ENCODE data around the gene PACS1.

The PACS1 gene

GRCh38 chr11:66290330-66290621, 220.2 kb downstream of the PACS1 start:
- H3K9me2 ChIP-seq (replicated peaks; ENCODE audit: insufficient read depth, low read length): no peaks in the 10 kb centered on the region
- H3K4me3 ChIP-seq (ENCODE audit: low read length): no peak overlapping the region
- H3K27me3 ChIP-seq (replicated peaks; ENCODE audit: insufficient read depth, low read length): peaks cover 35% of the 10 kb centered on the region
- DNase-seq: no peak
- no peaks in the 10 kb centered on the region for H3K9me3 ChIP-seq (replicated peaks; ENCODE audit: insufficient read depth, low read length)
- no peaks in the 10 kb centered on the region for H4K20me1 ChIP-seq (ENCODE audit: insufficient read depth, low read length)
- H3F3A ChIP-seq (ENCODE audit: insufficient read depth, low read length): peaks cover 7% of the 10 kb centered on the region
- no peak overlapping the region for H2AFZ ChIP-seq (ENCODE audit: low read length)
- H3K27ac ChIP-seq (ENCODE audit: low read length): no peak overlapping the region
- TF ChIP-seq EZH2 (optimal IDR thresholded peaks at IDR 0.05; ENCODE audit: low read depth, low read length): no peak
- no peak for TF ChIP-seq EZH2phosphoT487 (IDR thresholded peaks at IDR 0.05; ENCODE audit: low read length)
- TF ChIP-seq CTCF (IDR thresholded peaks at IDR 0.05; ENCODE audit: low read length): no peak
- H3K36me3 ChIP-seq (replicated peaks; ENCODE audit: insufficient read depth, low read length): no peaks in the 10 kb centered on the region
- H3K79me2 ChIP-seq (ENCODE audit: low read length): peaks cover 13% of the 10 kb centered on the region
- H3K9ac ChIP-seq (ENCODE audit: low read length): no peak overlapping the region
- peaks cover 15% of the 10 kb centered on the region for H3K4me1 ChIP-seq (ENCODE audit: low read length)
- H3K4me2 ChIP-seq (ENCODE audit: low read depth, low read length): peak overlapping the region; percentile 94

- Histone ChIP-seq H3K79me2 (ENCODE audit: low read length) (peaks cover 13% of the 10 kb centered on the region), H3K9me3 (replicated peaks; ENCODE audit: insufficient read depth, low read length) (no peaks in the 10 kb centered on the region), H3K4me3 (ENCODE audit: low read length) (no peak overlapping the region), H2AFZ (ENCODE audit: low read length) (no peak overlapping the region), H3K36me3 (replicated peaks; ENCODE audit: insufficient read depth, low read length) (no peaks in the 10 kb centered on the region), H3K4me2 (ENCODE audit: low read depth, low read length) (no peak overlapping the region), H3F3A (ENCODE audit: insufficient read depth, low read length) (peaks cover 7% of the 10 kb centered on the region), H3K9ac (ENCODE audit: low read length) (no peak overlapping the region), H3K4me1 (ENCODE audit: low read length) (peaks cover 15% of the 10 kb centered on the region), H3K27ac (ENCODE audit: low read length) (no peak overlapping the region), H4K20me1 (ENCODE audit: insufficient read depth, low read length) (no peaks in the 10 kb centered on the region), H3K27me3 (replicated peaks; ENCODE audit: insufficient read depth, low read length) (peaks cover 44% of the 10 kb centered on the region), H3K9me2 (replicated peaks; ENCODE audit: insufficient read depth, low read length) (no peaks in the 10 kb centered on the region)
- no peak for TF ChIP-seq EZH2phosphoT487 (IDR thresholded peaks at IDR 0.05; ENCODE audit: low read length)
- no peak for TF ChIP-seq CTCF (IDR thresholded peaks at IDR 0.05; ENCODE audit: low read length)
- no peak for TF ChIP-seq EZH2 (optimal IDR thresholded peaks at IDR 0.05; ENCODE audit: low read depth, low read length)
- no peak for DNase-seq
Observed at GRCh38 chr11:66291303-66291705, 221.2 kb downstream of the PACS1 start.

GRCh38 chr11:66291706-66292542, 221.9 kb downstream of the PACS1 start, which contains the start of gene TMEM151A:
TMEM151A (plus strand) TSS chr11:66291894; CDS start chr11:66292014, 120 bp downstream.
- Histone ChIP-seq H4K20me1 (ENCODE audit: insufficient read depth, low read length) (no peaks in the 10 kb centered on the region), H3K27ac (ENCODE audit: low read length) (no peak within 1 kb of the TSS), H2AFZ (ENCODE audit: low read length) (no peak within 1 kb of the TSS), H3F3A (ENCODE audit: insufficient read depth, low read length) (peaks cover 7% of the 10 kb centered on the region), H3K27me3 (replicated peaks; ENCODE audit: insufficient read depth, low read length) (peaks cover 51% of the 10 kb centered on the region), H3K36me3 (replicated peaks; ENCODE audit: insufficient read depth, low read length) (no peaks in the 10 kb centered on the region), H3K4me3 (ENCODE audit: low read length) (no peak within 1 kb of the TSS), H3K4me1 (ENCODE audit: low read length) (peaks cover 15% of the 10 kb centered on the region), H3K9me2 (replicated peaks; ENCODE audit: insufficient read depth, low read length) (no peaks in the 10 kb centered on the region), H3K79me2 (ENCODE audit: low read length) (peaks cover 13% of the 10 kb centered on the region), H3K9me3 (replicated peaks; ENCODE audit: insufficient read depth, low read length) (no peaks in the 10 kb centered on the region), H3K9ac (ENCODE audit: low read length) (no peak within 1 kb of the TSS), H3K4me2 (ENCODE audit: low read depth, low read length) (peak within 1 kb of the TSS; percentile 12; the same call in 1 of the 2 replicates)
- DNase-seq: no peak
- TF ChIP-seq EZH2 (optimal IDR thresholded peaks at IDR 0.05; ENCODE audit: low read depth, low read length) (no peak), CTCF (IDR thresholded peaks at IDR 0.05; ENCODE audit: low read length) (no peak), EZH2phosphoT487 (IDR thresholded peaks at IDR 0.05; ENCODE audit: low read length) (no peak)

Measured in MM.1S (cell line).